Panc1 (cell line): ENCODE data around the gene CEP83.
"Not testable (repeated sequence)": the region's sequence is repeated elsewhere in the genome, so short reads cannot be mapped to it uniquely, and the experiment has no call there.

ENCODE experiments used
- POLR2AphosphoS5 ChIP-seq: IDR thresholded peaks from 2 replicates; pipeline ENCODE4 v1.6.1; 2012; ENCODE audit warnings: mild to moderate bottlenecking, low read depth, low read length, moderate library complexity
- TF ChIP-seq, protein P1 (sequence below): fragments of 450-650 bp; IDR thresholded peaks from 2 replicates; pipeline ENCODE4 v1.5.1; 2017; ENCODE audit warnings: mild to moderate bottlenecking
- TF ChIP-seq, protein P2 (sequence below), 2 experiments: IDR thresholded peaks; 2 replicates each; pipeline ENCODE4 v1.6.1; 2011 to 2012; ENCODE audit warnings: low read depth in 2 of 2, control low read depth in 1 of 2, low read length in 1 of 2, mild to moderate bottlenecking in 1 of 2, moderate library complexity in 1 of 2; ENCODE audit not compliant: insufficient read depth in 1 of 2

DNA sequence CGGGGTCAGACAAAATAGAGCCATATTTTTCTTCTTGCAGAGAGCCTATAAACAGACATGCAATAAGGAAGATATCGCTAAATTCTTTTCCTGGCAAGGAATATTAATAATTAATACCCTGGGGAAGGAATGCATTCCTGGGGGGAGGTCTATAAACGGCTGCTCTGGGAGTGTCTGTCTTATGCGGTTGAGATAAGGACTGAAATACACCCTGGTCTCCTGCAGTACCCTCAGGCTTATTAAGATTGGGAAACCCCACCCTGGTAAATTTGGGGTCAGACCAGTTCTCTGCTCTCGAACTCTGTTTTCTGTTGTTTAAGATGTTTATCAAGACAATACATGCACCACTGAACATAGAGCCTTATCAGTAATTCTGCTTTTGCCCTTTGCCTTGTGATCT lies 61.0 kb downstream of the CEP83 start:
- TF ChIP-seq, protein P1, sequence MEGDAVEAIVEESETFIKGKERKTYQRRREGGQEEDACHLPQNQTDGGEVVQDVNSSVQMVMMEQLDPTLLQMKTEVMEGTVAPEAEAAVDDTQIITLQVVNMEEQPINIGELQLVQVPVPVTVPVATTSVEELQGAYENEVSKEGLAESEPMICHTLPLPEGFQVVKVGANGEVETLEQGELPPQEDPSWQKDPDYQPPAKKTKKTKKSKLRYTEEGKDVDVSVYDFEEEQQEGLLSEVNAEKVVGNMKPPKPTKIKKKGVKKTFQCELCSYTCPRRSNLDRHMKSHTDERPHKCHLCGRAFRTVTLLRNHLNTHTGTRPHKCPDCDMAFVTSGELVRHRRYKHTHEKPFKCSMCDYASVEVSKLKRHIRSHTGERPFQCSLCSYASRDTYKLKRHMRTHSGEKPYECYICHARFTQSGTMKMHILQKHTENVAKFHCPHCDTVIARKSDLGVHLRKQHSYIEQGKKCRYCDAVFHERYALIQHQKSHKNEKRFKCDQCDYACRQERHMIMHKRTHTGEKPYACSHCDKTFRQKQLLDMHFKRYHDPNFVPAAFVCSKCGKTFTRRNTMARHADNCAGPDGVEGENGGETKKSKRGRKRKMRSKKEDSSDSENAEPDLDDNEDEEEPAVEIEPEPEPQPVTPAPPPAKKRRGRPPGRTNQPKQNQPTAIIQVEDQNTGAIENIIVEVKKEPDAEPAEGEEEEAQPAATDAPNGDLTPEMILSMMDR, result not testable (repeated sequence)
- TF ChIP-seq POLR2AphosphoS5, result not testable (repeated sequence)
- TF ChIP-seq, protein P2, sequence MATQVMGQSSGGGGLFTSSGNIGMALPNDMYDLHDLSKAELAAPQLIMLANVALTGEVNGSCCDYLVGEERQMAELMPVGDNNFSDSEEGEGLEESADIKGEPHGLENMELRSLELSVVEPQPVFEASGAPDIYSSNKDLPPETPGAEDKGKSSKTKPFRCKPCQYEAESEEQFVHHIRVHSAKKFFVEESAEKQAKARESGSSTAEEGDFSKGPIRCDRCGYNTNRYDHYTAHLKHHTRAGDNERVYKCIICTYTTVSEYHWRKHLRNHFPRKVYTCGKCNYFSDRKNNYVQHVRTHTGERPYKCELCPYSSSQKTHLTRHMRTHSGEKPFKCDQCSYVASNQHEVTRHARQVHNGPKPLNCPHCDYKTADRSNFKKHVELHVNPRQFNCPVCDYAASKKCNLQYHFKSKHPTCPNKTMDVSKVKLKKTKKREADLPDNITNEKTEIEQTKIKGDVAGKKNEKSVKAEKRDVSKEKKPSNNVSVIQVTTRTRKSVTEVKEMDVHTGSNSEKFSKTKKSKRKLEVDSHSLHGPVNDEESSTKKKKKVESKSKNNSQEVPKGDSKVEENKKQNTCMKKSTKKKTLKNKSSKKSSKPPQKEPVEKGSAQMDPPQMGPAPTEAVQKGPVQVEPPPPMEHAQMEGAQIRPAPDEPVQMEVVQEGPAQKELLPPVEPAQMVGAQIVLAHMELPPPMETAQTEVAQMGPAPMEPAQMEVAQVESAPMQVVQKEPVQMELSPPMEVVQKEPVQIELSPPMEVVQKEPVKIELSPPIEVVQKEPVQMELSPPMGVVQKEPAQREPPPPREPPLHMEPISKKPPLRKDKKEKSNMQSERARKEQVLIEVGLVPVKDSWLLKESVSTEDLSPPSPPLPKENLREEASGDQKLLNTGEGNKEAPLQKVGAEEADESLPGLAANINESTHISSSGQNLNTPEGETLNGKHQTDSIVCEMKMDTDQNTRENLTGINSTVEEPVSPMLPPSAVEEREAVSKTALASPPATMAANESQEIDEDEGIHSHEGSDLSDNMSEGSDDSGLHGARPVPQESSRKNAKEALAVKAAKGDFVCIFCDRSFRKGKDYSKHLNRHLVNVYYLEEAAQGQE (IDR thresholded peaks at IDR 0.05; ENCODE audit: insufficient read depth in 1 of 2, low read depth in 2 of 2, low read length in 1 of 2), result not testable (repeated sequence)
